Measurements from ENCODE around the gene PLCE1.

GRCh38 chr10:93968540-93968945, 25.2 kb upstream of the PLCE1 start:
- TF ChIP-seq POLR2AphosphoS5 (IDR thresholded peaks at IDR 0.05; ENCODE audit: low read depth, low read length) (no peak), TAF1 (IDR thresholded peaks at IDR 0.05; ENCODE audit: borderline replicate concordance, insufficient read depth, low read length) (no peak)

All from PFSK-1 (cell line).